Measurements from ENCODE around the gene EHMT1. TPM values are rescaled to one million over a fixed set of nuclear protein-coding genes. Genes with fewer than 3 reads are reported as not detected.
"Not testable (repeated sequence)": the region's sequence is repeated elsewhere in the genome, so short reads cannot be mapped to it uniquely, and the experiment has no call there.

EHMT1 gene
- total and polyA plus RNA-seq, 2 donors from 2014 or later: 15.8 to 92.9 TPM

- intact Hi-C loops (cut with DNase I): no loop called here
- FAIRE-seq: no peak
Measured at GRCh38 chr9:137590469-137591383, 28.1 kb upstream of the EHMT1 start, which contains the start of gene ZMYND19. ZMYND19 (minus strand) TSS chr9:137590512; CDS start chr9:137590263, 249 bp downstream.

GRCh38 chr9:137592767-137593166 lies 26.0 kb upstream of the EHMT1 start:
- peaks cover 0 to 5% (median 0%) of the 10 kb centered on the region in 3 donors for H3K36me3 ChIP-seq (ENCODE audit: control insufficient read depth in 2 of 3, insufficient read depth in 3 of 3, low read length in 3 of 3)
- DNase-seq (no peak), FAIRE-seq (no peak)
- no peaks in the 10 kb centered on the region for H3K9me3 ChIP-seq (ENCODE audit: control insufficient read depth in 2 of 3, insufficient read depth in 1 of 3, low read length in 3 of 3)
- H3K27me3 ChIP-seq (ENCODE audit: control insufficient read depth, insufficient read depth, low read length): no peaks in the 10 kb centered on the region
- TF ChIP-seq CTCF (IDR thresholded peaks at IDR 0.05; ENCODE audit: borderline replicate concordance, extremely low read depth, insufficient read depth): no peak
- no peak overlapping the region for H3K4me3 ChIP-seq (ENCODE audit: low read length in 3 of 3)
- H3K9ac ChIP-seq (ENCODE audit: low read length in 3 of 3): no peak overlapping the region
- no peak overlapping the region for H3K27ac ChIP-seq (ENCODE audit: low read depth in 2 of 2, low read length in 2 of 2)
- intact Hi-C loops (cut with DNase I): no loop called here
- H3K4me1 ChIP-seq (ENCODE audit: control insufficient read depth in 2 of 3, insufficient read depth in 2 of 3, low read depth in 1 of 3, low read length in 3 of 3): peaks cover 0 to 10% (median 4%) of the 10 kb centered on the region in 3 donors

More at GRCh38 chr9:137590469-137591383, 28.1 kb upstream of the EHMT1 start, which contains the start of gene ZMYND19:
- H3K4me1 ChIP-seq (ENCODE audit: control insufficient read depth in 2 of 3, insufficient read depth in 2 of 3, low read depth in 1 of 3, low read length in 3 of 3): peaks cover 0 to 10% (median 4%) of the 10 kb centered on the region in 3 donors
- no peaks in the 10 kb centered on the region for H3K9me3 ChIP-seq (ENCODE audit: control insufficient read depth in 2 of 3, insufficient read depth in 1 of 3, low read length in 3 of 3)
- H3K27ac ChIP-seq (ENCODE audit: low read depth in 2 of 2, low read length in 2 of 2): no peak within 1 kb of the TSS
- no peak for TF ChIP-seq CTCF (IDR thresholded peaks at IDR 0.05; ENCODE audit: borderline replicate concordance, extremely low read depth, insufficient read depth)
- peak; percentile 90 to 96 (median 95) for DNase-seq
- H3K9ac ChIP-seq (ENCODE audit: low read length in 3 of 3): peak within 1 kb of the TSS; percentile 10 to 67 (median 60)
- H3K36me3 ChIP-seq (ENCODE audit: control insufficient read depth in 2 of 3, insufficient read depth in 3 of 3, low read length in 3 of 3): peaks cover 0 to 18% (median 0%) of the 10 kb centered on the region in 3 donors
- peak within 1 kb of the TSS; percentile 57 to 68 (median 67) for H3K4me3 ChIP-seq (ENCODE audit: low read length in 3 of 3)
- no peaks in the 10 kb centered on the region for H3K27me3 ChIP-seq (ENCODE audit: control insufficient read depth, insufficient read depth, low read length)

- no peak for FAIRE-seq
- peaks cover 0 to under 1% (median 0%) of the 10 kb centered on the region in 3 donors for H3K36me3 ChIP-seq (ENCODE audit: control insufficient read depth in 2 of 3, insufficient read depth in 3 of 3, low read length in 3 of 3)
- no peak for DNase-seq
- H3K9me3 ChIP-seq (ENCODE audit: control insufficient read depth in 2 of 3, insufficient read depth in 1 of 3, low read length in 3 of 3): no peaks in the 10 kb centered on the region
- no peak overlapping the region for H3K27ac ChIP-seq (ENCODE audit: low read depth in 2 of 2, low read length in 2 of 2)
- no peak for TF ChIP-seq CTCF (IDR thresholded peaks at IDR 0.05; ENCODE audit: borderline replicate concordance, extremely low read depth, insufficient read depth)
- H3K9ac ChIP-seq (ENCODE audit: low read length in 3 of 3): no peak overlapping the region
- peaks cover 0 to 10% (median 4%) of the 10 kb centered on the region in 3 donors for H3K4me1 ChIP-seq (ENCODE audit: control insufficient read depth in 2 of 3, insufficient read depth in 2 of 3, low read depth in 1 of 3, low read length in 3 of 3)
- H3K27me3 ChIP-seq (ENCODE audit: control insufficient read depth, insufficient read depth, low read length): no peaks in the 10 kb centered on the region
- H3K4me3 ChIP-seq (ENCODE audit: low read length in 3 of 3): no peak overlapping the region
- intact Hi-C loops (cut with DNase I): no loop called here
Measured at GRCh38 chr9:137593176-137593575, 25.6 kb upstream of the EHMT1 start.

- H3K27me3 ChIP-seq (ENCODE audit: control insufficient read depth, insufficient read depth, low read length); H3K27ac ChIP-seq (ENCODE audit: low read depth in 2 of 2, low read length in 2 of 2); H3K4me1 ChIP-seq (ENCODE audit: control insufficient read depth in 2 of 3, insufficient read depth in 2 of 3, low read depth in 1 of 3, low read length in 3 of 3); H3K4me3 ChIP-seq (ENCODE audit: low read length in 3 of 3); intact Hi-C loops (cut with DNase I); H3K9ac ChIP-seq (ENCODE audit: low read length in 3 of 3); FAIRE-seq; H3K36me3 ChIP-seq (ENCODE audit: control insufficient read depth in 2 of 3, insufficient read depth in 3 of 3, low read length in 3 of 3); DNase-seq; H3K9me3 ChIP-seq (ENCODE audit: control insufficient read depth in 2 of 3, insufficient read depth in 1 of 3, low read length in 3 of 3): not testable (repeated sequence)
Measured at GRCh38 chr9:137596577-137596976, 22.2 kb upstream of the EHMT1 start.

Data from kidney (tissue), 14 donors.